MM.1S (cell line): ENCODE measurements around the gene MCIDAS.

Experiments
- EZH2phosphoT487 ChIP-seq: fragments of 300-600 bp; sonication (generic); IDR thresholded peaks from 2 replicates; pipeline ENCODE4 v1.6.1; 2018; ENCODE audit warnings: antibody characterized with exemption, low read length
- TF ChIP-seq, protein P1 (sequence below): fragments of 300-600 bp; sonication (generic); IDR thresholded peaks from 2 replicates; pipeline ENCODE4 v1.5.1; 2016; ENCODE audit warnings: antibody characterized with exemption, low read length, mixed read lengths

- TF ChIP-seq, protein P1, sequence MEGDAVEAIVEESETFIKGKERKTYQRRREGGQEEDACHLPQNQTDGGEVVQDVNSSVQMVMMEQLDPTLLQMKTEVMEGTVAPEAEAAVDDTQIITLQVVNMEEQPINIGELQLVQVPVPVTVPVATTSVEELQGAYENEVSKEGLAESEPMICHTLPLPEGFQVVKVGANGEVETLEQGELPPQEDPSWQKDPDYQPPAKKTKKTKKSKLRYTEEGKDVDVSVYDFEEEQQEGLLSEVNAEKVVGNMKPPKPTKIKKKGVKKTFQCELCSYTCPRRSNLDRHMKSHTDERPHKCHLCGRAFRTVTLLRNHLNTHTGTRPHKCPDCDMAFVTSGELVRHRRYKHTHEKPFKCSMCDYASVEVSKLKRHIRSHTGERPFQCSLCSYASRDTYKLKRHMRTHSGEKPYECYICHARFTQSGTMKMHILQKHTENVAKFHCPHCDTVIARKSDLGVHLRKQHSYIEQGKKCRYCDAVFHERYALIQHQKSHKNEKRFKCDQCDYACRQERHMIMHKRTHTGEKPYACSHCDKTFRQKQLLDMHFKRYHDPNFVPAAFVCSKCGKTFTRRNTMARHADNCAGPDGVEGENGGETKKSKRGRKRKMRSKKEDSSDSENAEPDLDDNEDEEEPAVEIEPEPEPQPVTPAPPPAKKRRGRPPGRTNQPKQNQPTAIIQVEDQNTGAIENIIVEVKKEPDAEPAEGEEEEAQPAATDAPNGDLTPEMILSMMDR, result no peak
- no peak for TF ChIP-seq EZH2phosphoT487
Observed at GRCh38 chr5:55191165-55191564, 36.0 kb downstream of the MCIDAS start.
